Measurements from ENCODE around the gene KIF3C.
"Not testable (repeated sequence)": the region's sequence is repeated elsewhere in the genome, so short reads cannot be mapped to it uniquely, and the experiment has no call there.

GRCh38 chr2:25915411-25915810, 66.9 kb downstream of the KIF3C start:
- TF ChIP-seq CTCF (conservative IDR thresholded peaks at IDR 0.05 in 1 of 2, IDR thresholded peaks at IDR 0.05 in 1 of 2; ENCODE audit: low read depth in 1 of 2, low read length in 2 of 2); EZH2 (IDR thresholded peaks at IDR 0.05; ENCODE audit: low read length, missing control alignments): not testable (repeated sequence)

Measured in fibroblast of lung (primary cell).